ENCODE data around the gene CTBP1. TPM values are rescaled to one million over a fixed set of nuclear protein-coding genes. Genes with fewer than 3 reads are reported as not detected.

Gene CTBP1
- total and polyA plus RNA-seq, 9 of the 15 experiments (the other 6 are each of a cell fraction or from before 2014, with no cell fraction given), result 14.5 to 162 (median 68.2) TPM

- TF ChIP-seq MGA (IDR thresholded peaks at IDR 0.05) (peak; percentile 71), RUNX1 (IDR thresholded peaks at IDR 0.05; ENCODE audit: low read depth) (no peak), ZBTB7A (IDR thresholded peaks at IDR 0.05; ENCODE audit: borderline replicate concordance, control insufficient read depth, low read depth, low read length) (no peak), MXD1 (CRISPR knock-in tag; IDR thresholded peaks at IDR 0.05; ENCODE audit: borderline replicate concordance, poor library complexity, severe bottlenecking) (no peak), POLR2B (IDR thresholded peaks at IDR 0.05; ENCODE audit: low read depth, partially characterized antibody) (no peak), RBM22 (IDR thresholded peaks at IDR 0.05; ENCODE audit: low read depth, low read length, poor library complexity, severe bottlenecking) (no peak), SRSF9 (IDR thresholded peaks at IDR 0.05; ENCODE audit: borderline replicate concordance, low read depth, low read length) (no peak)
Measured at GRCh38 chr4:1246901-1247863, 1.7 kb downstream of the CTBP1 start (continued).

All from K562 (cell line).